Measurements from ENCODE around the gene CRTAC1. TPM values are rescaled to one million over a fixed set of nuclear protein-coding genes. Genes with fewer than 3 reads are reported as not detected.

The CRTAC1 gene
- total RNA-seq, 1 donor from 2014 or later: 123 TPM

DNA sequence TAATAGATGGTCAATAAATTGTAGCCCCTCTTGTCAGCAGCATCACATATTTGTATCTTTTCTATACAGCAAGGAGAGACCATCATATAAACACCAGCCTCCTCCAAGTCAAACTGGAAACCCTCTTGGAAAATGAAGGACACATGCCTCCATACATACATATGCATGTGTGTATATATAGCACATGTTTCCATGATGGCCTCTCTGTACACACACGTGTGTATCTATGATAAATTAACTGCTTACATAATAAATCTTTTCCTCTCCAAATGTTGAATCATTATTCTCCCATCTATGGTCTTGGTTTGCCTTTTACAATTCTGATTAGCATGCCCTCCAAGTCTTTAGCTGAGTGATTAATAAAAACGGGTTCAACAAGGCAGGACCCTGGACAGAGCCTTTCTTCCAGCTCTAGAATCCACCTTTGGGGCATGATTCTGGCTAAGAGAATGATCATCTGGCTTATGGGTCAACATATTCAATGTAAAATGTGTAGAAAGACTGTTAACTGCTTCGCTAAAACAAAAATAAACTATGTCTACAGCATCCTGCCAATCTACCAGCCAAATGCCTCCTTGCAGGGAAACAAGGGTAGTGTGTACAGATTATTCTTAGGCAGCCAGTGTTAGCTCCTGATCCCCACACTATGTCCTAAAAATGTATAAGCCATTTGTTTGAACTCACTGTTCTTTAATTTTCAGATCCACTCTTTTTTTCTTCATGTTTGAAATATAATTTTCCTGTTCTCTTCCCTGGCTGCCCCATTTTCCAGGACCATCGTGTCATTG lies 70.0 kb downstream of the CRTAC1 start:
- no peak for ATAC-seq
- Histone ChIP-seq H3K36me3 (no peaks in the 10 kb centered on the region), H3K9me3 (no peaks in the 10 kb centered on the region), H3K27me3 (ENCODE audit: low read depth) (peaks cover 6% of the 10 kb centered on the region), H3K4me1 (no peaks in the 10 kb centered on the region), H3K4me3 (no peak overlapping the region), H3K27ac (no peak overlapping the region)
- TF ChIP-seq, protein P1, sequence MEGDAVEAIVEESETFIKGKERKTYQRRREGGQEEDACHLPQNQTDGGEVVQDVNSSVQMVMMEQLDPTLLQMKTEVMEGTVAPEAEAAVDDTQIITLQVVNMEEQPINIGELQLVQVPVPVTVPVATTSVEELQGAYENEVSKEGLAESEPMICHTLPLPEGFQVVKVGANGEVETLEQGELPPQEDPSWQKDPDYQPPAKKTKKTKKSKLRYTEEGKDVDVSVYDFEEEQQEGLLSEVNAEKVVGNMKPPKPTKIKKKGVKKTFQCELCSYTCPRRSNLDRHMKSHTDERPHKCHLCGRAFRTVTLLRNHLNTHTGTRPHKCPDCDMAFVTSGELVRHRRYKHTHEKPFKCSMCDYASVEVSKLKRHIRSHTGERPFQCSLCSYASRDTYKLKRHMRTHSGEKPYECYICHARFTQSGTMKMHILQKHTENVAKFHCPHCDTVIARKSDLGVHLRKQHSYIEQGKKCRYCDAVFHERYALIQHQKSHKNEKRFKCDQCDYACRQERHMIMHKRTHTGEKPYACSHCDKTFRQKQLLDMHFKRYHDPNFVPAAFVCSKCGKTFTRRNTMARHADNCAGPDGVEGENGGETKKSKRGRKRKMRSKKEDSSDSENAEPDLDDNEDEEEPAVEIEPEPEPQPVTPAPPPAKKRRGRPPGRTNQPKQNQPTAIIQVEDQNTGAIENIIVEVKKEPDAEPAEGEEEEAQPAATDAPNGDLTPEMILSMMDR (IDR thresholded peaks at IDR 0.05): no peak
- intact Hi-C loops (cut with DNase I): no loop called here
- DNase-seq: no peak

DNA sequence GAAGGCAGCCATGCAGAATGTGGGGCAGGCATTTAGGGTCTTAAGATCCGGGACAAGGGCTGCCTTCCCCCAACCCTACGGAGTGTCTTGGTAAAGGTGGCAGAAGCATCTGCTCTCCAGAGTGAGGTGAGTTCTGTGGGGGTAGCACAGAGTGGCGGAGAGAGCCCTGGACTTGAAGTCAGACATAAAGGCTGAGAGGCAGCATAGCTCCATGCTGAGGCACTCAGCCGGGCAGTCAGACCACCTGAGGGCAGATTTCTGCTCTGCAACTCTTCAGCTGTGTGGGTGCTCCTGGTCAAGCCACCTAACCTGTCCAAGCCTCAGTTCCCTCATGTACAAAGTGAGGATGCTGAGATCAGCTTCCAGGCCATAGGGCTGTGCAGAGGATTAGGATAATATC lies 81.0 kb downstream of the CRTAC1 start:
- no peak for ATAC-seq

DNA sequence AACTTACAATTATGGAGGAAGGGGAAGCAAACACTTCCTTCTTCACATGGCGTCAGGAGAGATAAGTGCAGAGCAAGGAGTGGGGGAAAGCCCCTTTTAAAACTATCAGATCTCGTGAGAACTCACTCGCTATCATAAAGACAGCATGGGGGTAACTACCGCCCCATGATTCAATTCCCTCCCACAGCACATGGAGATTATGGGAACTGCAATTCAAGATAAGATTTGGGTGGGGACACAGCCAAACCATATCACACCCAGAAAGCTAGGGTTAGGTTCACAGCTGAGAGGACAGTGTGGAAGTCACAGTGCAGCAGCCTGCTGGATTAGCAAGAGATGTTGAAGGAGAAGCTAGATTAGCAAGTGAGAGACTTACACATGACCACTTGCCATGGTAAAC lies 81.6 kb downstream of the CRTAC1 start:
- ATAC-seq (no peak), DNase-seq (no peak)
- H3K27me3 ChIP-seq (ENCODE audit: low read depth): no peaks in the 10 kb centered on the region
- H3K27ac ChIP-seq: no peak overlapping the region
- no peaks in the 10 kb centered on the region for H3K4me1 ChIP-seq
- H3K4me3 ChIP-seq: no peak overlapping the region
- TF ChIP-seq, protein P1 (IDR thresholded peaks at IDR 0.05): no peak
- no peaks in the 10 kb centered on the region for H3K36me3 ChIP-seq
- peaks cover 9% of the 10 kb centered on the region for H3K9me3 ChIP-seq
- intact Hi-C loops (cut with DNase I): no loop called here

More for the DNA sequence above, 81.0 kb downstream of the CRTAC1 start:
- H3K27ac ChIP-seq: no peak overlapping the region
- H3K4me3 ChIP-seq: no peak overlapping the region
- H3K4me1 ChIP-seq: no peaks in the 10 kb centered on the region
- H3K36me3 ChIP-seq: no peaks in the 10 kb centered on the region
- DNase-seq: no peak
- H3K9me3 ChIP-seq: peaks cover 8% of the 10 kb centered on the region
- TF ChIP-seq, protein P1 (IDR thresholded peaks at IDR 0.05): no peak
- intact Hi-C loops (cut with DNase I): no loop called here
- no peaks in the 10 kb centered on the region for H3K27me3 ChIP-seq (ENCODE audit: low read depth)

DNA sequence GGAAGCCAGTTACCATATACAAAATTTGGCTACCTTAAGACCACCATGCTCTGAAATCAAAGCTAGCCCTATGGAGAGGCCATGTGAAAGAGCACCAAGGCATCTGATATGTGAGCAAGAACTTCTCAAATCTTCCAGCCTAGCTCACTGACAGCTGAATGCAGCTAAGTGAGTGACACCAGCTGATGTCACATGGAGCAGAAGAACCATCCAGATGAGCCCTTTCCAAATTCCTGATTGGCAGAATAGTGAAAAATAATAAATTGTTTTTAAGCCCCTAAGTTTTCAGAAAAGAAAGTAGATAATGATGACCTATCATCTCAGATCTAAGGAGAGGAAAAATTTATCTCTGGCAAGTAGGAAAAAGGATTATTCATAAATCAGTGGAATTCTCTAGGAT lies 85.6 kb downstream of the CRTAC1 start:
- intact Hi-C loops (cut with DNase I): no loop called here
- Histone ChIP-seq H3K9me3 (peaks cover 9% of the 10 kb centered on the region), H3K27me3 (ENCODE audit: low read depth) (no peaks in the 10 kb centered on the region), H3K4me1 (no peaks in the 10 kb centered on the region), H3K27ac (no peak overlapping the region), H3K4me3 (no peak overlapping the region), H3K36me3 (no peaks in the 10 kb centered on the region)
- DNase-seq (no peak), ATAC-seq (no peak)
- TF ChIP-seq, protein P1 (IDR thresholded peaks at IDR 0.05): no peak

DNA sequence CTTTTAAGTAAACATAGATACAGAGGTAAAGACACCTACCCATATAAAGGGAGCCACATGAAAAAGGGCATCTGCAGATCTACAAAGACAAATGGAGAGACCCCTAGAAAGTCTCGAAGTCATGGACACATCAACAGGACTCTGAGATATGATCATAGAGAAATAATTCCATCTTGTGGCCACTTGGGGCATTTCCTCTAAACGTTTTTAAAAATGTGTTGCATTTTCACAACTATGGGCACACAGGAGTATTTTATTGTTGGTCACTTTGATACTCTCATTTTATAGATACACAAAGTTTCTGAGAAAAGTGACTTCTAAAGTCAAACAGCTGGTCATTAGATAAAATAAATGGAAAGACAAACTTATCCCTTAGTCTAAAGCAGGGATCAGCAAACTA lies 87.1 kb downstream of the CRTAC1 start:
- no peak for ATAC-seq
- TF ChIP-seq, protein P1 (IDR thresholded peaks at IDR 0.05): no peak
- Histone ChIP-seq H3K4me1 (no peaks in the 10 kb centered on the region), H3K36me3 (no peaks in the 10 kb centered on the region), H3K27me3 (ENCODE audit: low read depth) (no peaks in the 10 kb centered on the region), H3K9me3 (peaks cover 9% of the 10 kb centered on the region), H3K4me3 (no peak overlapping the region), H3K27ac (no peak overlapping the region)
- intact Hi-C loops (cut with DNase I): no loop called here
- DNase-seq: no peak

Data from lower lobe of right lung (tissue), 2 donors.